HS-5 (cell line): ENCODE results near the gene CDCA5.

Experiments
- DNase-seq: peaks from one replicate; pipeline ENCODE4 v3.0.0-alpha.2; 2012; ENCODE audit warnings: low read depth

CDCA5 gene

DNA sequence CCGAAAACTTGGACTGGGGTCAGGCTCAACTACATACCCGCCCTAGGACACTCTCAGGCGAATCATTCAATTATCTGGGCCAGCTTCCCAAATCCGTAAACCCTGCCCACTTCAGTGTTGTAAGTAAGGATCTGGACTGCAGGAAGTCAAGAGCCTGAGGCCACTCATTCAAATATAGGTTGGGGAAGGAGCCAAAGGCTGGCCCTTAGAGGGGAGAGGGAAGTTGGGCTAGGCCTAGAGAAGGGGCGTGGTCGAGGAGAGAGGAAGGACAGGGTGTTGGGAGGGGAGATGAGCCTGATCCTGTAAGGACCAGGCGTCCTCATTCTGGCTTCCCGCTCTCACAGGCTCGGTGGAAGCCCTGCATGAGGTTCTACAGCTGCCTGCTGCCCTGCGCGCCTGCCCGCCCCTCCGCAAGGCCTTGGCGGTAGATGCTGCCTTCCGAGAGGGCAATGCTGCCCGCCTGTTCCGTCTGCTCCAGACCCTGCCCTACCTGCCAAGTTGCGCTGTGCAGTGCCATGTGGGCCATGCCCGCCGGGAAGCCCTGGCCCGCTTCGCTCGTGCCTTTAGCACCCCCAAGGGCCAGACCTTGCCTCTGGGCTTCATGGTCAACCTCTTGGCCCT lies 39.8 kb downstream of the CDCA5 start:
- DNase-seq: peak; percentile 47

DNA sequence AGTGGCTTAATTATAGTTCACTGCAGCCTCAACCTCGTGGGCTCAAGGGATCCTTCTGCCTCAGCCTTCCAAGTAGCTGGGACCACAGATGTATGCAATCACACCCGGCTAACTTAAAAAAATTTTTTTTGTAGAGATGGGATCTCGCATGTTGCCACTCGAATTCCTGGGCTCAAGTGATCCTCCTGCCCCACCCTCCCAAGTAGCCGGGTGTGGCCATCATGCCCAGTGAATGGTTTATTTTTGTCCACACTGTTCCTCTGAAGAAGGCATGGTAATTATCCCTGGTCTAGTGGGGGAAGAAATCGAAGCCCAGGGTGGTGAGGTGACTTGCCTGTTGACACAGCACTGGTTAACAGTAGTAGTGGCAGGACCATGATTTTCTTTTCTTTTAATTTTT lies 40.9 kb downstream of the CDCA5 start:
- DNase-seq: no peak

DNA sequence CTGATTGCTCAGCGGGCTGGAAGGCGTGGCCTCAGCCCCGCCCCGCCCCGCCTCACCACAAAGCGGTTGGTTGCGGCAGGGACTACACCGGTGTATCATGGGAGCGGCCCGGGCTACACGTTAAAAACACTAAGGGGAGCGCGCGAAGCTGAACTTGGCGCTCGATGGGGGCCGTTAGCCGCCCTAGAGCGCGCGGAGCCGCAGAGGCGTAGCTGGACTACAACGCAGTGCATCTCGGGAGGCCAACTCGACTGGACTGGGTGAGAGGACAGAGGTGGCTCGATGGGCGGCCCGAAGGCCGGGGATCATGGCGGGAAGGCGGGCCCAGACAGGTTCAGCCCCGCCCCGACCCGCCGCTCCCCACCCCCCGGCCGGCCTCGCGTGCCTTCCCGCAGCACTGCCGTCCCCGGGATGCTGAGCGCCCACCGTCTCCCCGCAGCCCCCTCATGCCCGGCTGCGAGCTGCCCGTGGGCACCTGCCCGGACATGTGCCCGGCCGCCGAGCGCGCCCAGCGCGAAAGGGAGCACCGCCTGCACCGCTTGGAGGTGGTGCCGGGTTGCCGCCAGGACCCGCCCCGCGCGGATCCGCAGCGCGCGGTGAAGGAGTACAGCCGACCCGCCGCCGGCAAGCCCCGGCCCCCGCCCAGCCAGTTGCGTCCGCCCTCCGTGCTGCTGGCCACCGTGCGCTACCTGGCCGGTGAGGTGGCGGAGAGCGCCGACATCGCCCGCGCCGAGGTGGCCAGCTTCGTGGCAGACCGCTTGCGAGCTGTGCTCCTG lies 42.8 kb downstream of the CDCA5 start, which contains the start of gene SAC3D1:
TSS of gene SAC3D1 (plus strand) at position 364 of the 776 bp plus-strand sequence. CDS start at position 447, 83 bp downstream.
- DNase-seq: peak; percentile 90

DNA sequence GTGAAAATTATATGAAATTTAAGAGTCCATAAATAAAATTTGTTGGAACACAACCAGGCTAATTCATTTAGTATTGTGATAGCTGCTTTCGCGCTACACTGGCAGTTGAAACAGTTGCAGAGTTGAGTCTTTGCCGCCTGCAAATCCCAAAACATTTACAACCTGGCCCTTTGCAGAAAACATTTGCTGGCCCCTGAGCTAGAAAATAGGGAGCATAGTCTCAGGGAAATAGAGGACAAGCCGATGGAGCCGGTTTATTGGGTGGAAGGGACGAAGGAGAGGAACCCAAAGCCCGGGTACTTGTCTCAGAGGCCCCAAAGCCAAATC lies 43.4 kb downstream of the CDCA5 start:
- no peak for DNase-seq

DNA sequence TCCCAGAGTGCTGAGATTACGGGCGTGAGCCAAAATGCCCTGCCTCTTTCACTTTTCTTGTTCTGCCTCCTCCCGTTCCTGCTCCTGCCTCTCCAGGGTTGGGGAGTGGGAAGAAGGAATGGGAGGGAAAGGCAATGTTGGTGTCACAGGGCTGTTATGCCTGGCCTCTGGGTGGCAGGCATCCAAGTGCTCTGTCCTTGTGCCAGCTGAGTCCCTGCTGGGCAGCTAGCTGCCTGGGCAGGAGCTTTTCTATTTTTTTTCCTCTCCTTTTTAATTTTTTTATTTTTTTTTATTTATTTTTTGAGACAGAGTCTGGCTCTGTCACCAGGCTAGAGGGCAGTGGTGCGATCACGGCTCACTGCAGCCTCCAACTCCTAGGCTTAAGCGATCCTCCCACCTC lies 46.9 kb downstream of the CDCA5 start:
- no peak for DNase-seq

DNA sequence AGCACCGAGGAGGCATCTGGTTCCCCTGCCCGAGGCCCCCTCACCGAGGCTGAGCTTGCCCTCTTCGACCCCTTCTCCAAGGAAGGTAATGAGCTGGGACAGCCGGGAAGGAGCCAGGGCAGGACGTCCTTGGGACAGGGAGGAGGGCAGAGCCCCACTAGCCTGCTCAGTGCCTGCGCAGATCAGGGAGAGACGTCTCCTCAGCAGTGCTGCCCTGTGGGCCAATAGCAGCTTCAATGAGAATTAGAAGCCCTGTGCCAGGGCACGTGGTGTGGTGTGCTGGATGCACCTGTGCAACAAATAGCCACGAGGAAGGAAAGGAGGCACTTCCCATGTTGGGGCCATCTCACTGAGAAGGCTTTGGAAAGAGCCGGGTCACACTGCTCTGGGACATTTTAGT lies 48.3 kb downstream of the CDCA5 start:
- no peak for DNase-seq

DNA sequence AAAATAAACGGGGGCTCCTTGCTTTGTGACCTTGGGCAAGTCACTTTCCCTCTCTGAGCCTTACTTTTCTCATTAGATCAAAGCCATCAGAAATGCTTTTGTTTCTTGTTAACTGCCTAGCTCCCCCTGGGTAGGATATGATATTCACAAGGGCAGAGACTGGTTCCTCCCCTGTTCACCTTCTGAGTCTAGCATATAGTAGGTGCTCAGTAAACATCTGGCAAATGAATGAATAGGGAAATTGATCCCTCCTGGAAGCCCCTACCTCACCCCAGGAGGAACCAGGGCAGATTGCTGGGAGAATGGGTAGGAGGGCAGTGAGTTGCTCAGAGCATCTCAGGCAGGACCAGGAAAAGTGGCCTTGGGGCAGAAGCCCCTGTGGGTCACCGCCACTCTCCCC lies 49.4 kb downstream of the CDCA5 start:
- DNase-seq: no peak

DNA sequence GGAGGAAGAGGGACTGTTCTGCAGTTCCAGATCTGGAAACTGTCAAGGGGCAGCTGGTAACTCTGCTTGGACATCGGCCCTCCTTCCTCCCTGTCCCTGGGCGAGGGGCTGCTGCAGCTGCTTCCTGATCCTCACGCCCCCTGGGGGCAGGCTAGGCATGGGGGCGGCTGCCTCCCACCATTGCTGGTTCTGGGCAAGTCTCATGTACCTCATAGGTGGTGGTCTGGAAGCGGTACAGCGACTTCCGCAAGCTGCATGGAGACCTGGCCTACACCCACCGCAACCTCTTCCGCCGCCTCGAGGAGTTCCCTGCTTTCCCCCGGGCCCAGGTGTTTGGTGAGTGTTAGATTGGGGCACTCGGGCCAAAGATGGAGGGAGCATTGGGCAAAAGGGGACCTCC lies 51.6 kb downstream of the CDCA5 start:
- no peak for DNase-seq
